Natural killer cell (primary cell): ENCODE measurements around the gene CASKIN2. TPM values are rescaled to one million over a fixed set of nuclear protein-coding genes. Genes with fewer than 3 reads are reported as not detected.

Experiments used
- ATAC-seq, 3 donors: fragments of 150-1000 bp in 2 of 3; fragments of 200-7000 bp in 1 of 3; cut with Tn5 transposase; 1 replicate in 1 of 3; 2 replicates in 2 of 3; pipeline ENCODE4 v1.10.0; 2021; ENCODE audit warnings: mild to moderate bottlenecking in 2 of 3, moderate library complexity in 2 of 3
- DNase-seq, 2 donors: peaks; one replicate each; pipeline versions ENCODE4 v3.0.0 to v3.0.0-alpha.2; 2013 to 2021; ENCODE audit warnings: mixed read lengths in 1 of 2
- H3K27ac ChIP-seq: one replicate; pipeline ENCODE4 v1.5.1; 2013; ENCODE audit warnings: mild to moderate bottlenecking, low read length
- H3K27me3 ChIP-seq: one replicate; pipeline ENCODE4 v1.6.1; 2013; ENCODE audit warnings: low read length; ENCODE audit not compliant: control insufficient read depth, insufficient read depth
- H3K36me3 ChIP-seq: one replicate; pipeline ENCODE4 v1.6.1; 2013; ENCODE audit warnings: low read length; ENCODE audit not compliant: control insufficient read depth, insufficient read depth
- H3K4me1 ChIP-seq: one replicate; pipeline ENCODE4 v1.6.1; 2013; ENCODE audit warnings: low read length; ENCODE audit not compliant: control insufficient read depth, insufficient read depth
- H3K4me3 ChIP-seq: one replicate; pipeline ENCODE4 v1.5.1; 2013; ENCODE audit warnings: low read length
- H3K9me3 ChIP-seq: one replicate; pipeline ENCODE4 v1.6.1; 2013; ENCODE audit warnings: low read length; ENCODE audit not compliant: control insufficient read depth, insufficient read depth
- H3K27ac Mint-ChIP-seq, 2 donors: one replicate each; pipeline ENCODE4 v1.8.0; 2022; ENCODE audit warnings: mild to moderate bottlenecking in 2 of 2, mixed read lengths in 2 of 2, moderate library complexity in 1 of 2
- H3K27me3 Mint-ChIP-seq, 2 donors: one replicate each; pipeline ENCODE4 v1.8.0; 2022; ENCODE audit warnings: low read depth in 2 of 2, mixed read lengths in 2 of 2
- H3K36me3 Mint-ChIP-seq: one replicate; pipeline ENCODE4 v1.8.0; 2022; ENCODE audit warnings: mixed read lengths
- H3K4me1 Mint-ChIP-seq, 2 donors: one replicate each; pipeline ENCODE4 v1.8.0; 2022; ENCODE audit warnings: mixed read lengths in 2 of 2
- H3K4me3 Mint-ChIP-seq: one replicate; pipeline ENCODE4 v1.8.0; 2022; ENCODE audit warnings: mild to moderate bottlenecking, moderate library complexity, mixed read lengths
- H3K9me3 Mint-ChIP-seq, 2 donors: one replicate each; pipeline ENCODE4 v1.8.0; 2022; ENCODE audit warnings: mixed read lengths in 2 of 2
- whole genome bisulfite sequencing: methylation state at CpG from one replicate; pipeline ENCODE4 v1.1.7; 2013; ENCODE audit warnings: missing lambda C conversion rate; ENCODE audit not compliant: insufficient coverage; 5-methylcytosine and 5-hydroxymethylcytosine counted together
- intact Hi-C: fragments of 100-400 bp; cut with micrococcal nuclease; formaldehyde crosslinking; loops from one replicate; pipeline ENCODE4 v1.14.2; 2022
- total RNA-seq, 4 donors: library from RNA; stranded (reverse); fragments of 120-200 nt in 1 of 4; gene quantifications; one replicate each; pipeline versions ENCODE4 v1.2.3 to v1.2.4, GENCODE V29; 2013 to 2022
- TF ChIP-seq, protein P1 (sequence below): fragments of 200-600 bp; IDR thresholded peaks from one replicate; pipeline ENCODE4 v1.8.0; 2022; ENCODE audit warnings: antibody characterized with exemption

The CASKIN2 gene
- total RNA-seq, 3 donors from 2014 or later (not counting 1 experiment from before 2014, with no cell fraction given), result 0.49 to 1.8 (median 1.7) TPM

DNA sequence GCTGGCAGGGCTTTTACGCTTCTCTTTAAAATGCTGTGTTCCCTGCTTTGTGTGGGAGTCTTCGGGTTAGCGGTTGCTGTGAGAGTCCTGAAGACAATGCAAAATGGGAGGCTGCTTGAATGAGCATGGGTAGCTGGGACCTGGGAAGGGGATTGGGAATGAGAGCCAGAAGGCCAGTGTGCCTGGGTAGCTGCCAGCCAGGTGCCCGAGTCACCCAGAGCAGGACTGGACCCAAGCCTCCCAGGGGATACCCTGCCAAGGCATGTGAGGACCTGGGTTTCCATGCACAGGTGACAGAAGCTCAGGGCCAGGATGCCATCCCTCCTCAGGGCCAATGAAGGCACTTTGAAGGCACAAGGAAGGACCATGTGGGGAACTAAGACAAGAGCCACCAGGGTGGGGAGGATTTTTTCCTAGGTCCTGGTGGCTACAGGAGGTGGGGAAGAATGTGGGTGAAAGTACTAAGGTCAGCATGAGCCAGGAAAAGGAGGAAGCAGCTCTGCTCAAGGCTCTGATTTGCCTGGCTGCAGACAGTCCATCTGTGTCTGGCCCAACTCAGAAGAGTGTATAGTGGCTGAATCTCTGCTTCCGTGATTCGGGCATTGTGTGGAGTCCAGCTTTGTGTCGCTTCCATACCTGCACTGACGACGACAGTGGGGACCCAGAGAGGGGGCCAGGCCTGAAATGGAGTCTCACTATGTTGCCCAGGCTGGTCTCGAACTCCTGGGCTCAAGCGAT lies 38.4 kb downstream of the CASKIN2 start:
- no peak for DNase-seq
- H3K4me3 Mint-ChIP-seq, result no peak overlapping the region
- 85% methylated on average over 11 of the region's 11 CpGs for WGBS
- H3K9me3 Mint-ChIP-seq, result no peaks in the 10 kb centered on the region
- H3K27ac Mint-ChIP-seq, result peak overlapping the region in 1 of 2 donors; percentile 19
- TF ChIP-seq, protein P1, sequence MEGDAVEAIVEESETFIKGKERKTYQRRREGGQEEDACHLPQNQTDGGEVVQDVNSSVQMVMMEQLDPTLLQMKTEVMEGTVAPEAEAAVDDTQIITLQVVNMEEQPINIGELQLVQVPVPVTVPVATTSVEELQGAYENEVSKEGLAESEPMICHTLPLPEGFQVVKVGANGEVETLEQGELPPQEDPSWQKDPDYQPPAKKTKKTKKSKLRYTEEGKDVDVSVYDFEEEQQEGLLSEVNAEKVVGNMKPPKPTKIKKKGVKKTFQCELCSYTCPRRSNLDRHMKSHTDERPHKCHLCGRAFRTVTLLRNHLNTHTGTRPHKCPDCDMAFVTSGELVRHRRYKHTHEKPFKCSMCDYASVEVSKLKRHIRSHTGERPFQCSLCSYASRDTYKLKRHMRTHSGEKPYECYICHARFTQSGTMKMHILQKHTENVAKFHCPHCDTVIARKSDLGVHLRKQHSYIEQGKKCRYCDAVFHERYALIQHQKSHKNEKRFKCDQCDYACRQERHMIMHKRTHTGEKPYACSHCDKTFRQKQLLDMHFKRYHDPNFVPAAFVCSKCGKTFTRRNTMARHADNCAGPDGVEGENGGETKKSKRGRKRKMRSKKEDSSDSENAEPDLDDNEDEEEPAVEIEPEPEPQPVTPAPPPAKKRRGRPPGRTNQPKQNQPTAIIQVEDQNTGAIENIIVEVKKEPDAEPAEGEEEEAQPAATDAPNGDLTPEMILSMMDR, result no peak
- H3K4me3 ChIP-seq, result no peak overlapping the region
- H3K27ac ChIP-seq, result no peak overlapping the region
- no peaks in the 10 kb centered on the region for H3K4me1 ChIP-seq
- peaks cover 5 to 10% of the 10 kb centered on the region in 2 donors for H3K4me1 Mint-ChIP-seq
- ATAC-seq, result no peak
- no peaks in the 10 kb centered on the region for H3K36me3 Mint-ChIP-seq
- peaks cover 19% of the 10 kb centered on the region for H3K36me3 ChIP-seq
- intact Hi-C loops, result no loop called here
- H3K9me3 ChIP-seq, result no peaks in the 10 kb centered on the region
- no peaks in the 10 kb centered on the region for H3K27me3 ChIP-seq
- no peaks in the 10 kb centered on the region for H3K27me3 Mint-ChIP-seq

DNA sequence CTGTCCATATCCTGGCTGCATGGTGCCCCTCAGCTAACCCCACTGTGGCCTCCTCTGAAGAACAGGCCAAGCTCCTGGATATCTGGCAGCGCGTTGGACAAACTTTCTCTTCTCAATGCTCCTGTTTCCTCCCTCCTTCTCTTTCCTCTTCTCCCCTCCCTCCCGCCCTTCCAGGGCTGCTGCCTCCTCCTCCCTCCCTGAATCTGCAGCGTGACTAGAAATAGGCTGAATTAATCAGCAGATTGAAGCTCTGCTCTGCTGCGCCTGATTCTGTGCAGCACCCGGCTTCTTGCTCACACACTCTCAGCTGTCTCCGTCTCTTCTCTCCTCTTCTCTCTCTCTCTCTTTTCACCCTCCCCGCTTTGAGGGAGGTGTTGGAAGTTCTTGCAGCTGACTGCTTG lies 39.1 kb downstream of the CASKIN2 start:
- Mint-ChIP-seq H3K27ac (peak overlapping the region in 1 of 2 donors; percentile 19), H3K4me3 (no peak overlapping the region), H3K36me3 (no peaks in the 10 kb centered on the region), H3K9me3 (no peaks in the 10 kb centered on the region), H3K27me3 (no peaks in the 10 kb centered on the region), H3K4me1 (peaks cover 5 to 13% of the 10 kb centered on the region in 2 donors)
- intact Hi-C loops, result no loop called here
- no peaks in the 10 kb centered on the region for H3K4me1 ChIP-seq
- peaks cover 23% of the 10 kb centered on the region for H3K36me3 ChIP-seq
- 87% methylated on average over 6 of the region's 8 CpGs for WGBS
- no peak overlapping the region for H3K4me3 ChIP-seq
- TF ChIP-seq, protein P1, result no peak
- H3K9me3 ChIP-seq, result no peaks in the 10 kb centered on the region
- no peak overlapping the region for H3K27ac ChIP-seq
- no peaks in the 10 kb centered on the region for H3K27me3 ChIP-seq
- ATAC-seq, result no peak
- DNase-seq, result no peak

DNA sequence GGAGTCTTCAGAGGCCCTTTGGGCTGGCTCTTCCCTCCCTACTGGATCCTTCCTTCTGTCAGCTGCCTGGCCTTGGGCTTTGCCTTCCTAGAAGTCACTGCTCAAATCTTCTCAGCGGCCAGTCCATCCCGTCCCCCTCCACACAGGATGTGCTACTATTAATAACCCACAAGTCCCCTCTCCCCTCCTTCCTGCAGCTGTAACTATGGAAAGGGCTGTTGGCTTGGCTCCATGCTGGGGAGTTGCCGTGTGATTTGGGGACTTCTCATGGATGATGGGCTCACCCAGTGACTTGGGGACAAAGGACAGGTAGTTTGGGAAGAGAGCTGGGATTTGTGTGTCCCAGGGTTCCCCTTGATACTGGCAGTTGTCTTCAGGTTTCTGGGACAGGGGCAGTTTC lies 39.5 kb downstream of the CASKIN2 start:
- no peak overlapping the region for H3K27ac Mint-ChIP-seq
- H3K27me3 Mint-ChIP-seq, result no peaks in the 10 kb centered on the region
- no peak overlapping the region for H3K27ac ChIP-seq
- intact Hi-C loops, result no loop called here
- H3K9me3 ChIP-seq, result no peaks in the 10 kb centered on the region
- no peak overlapping the region for H3K4me3 Mint-ChIP-seq
- ATAC-seq, result no peak
- TF ChIP-seq, protein P1, result no peak
- no peaks in the 10 kb centered on the region for H3K36me3 Mint-ChIP-seq
- H3K9me3 Mint-ChIP-seq, result no peaks in the 10 kb centered on the region
- peaks cover 23% of the 10 kb centered on the region for H3K36me3 ChIP-seq
- DNase-seq, result no peak
- peaks cover 5 to 10% of the 10 kb centered on the region in 2 donors for H3K4me1 Mint-ChIP-seq
- H3K27me3 ChIP-seq, result no peaks in the 10 kb centered on the region
- no peak overlapping the region for H3K4me3 ChIP-seq
- WGBS, result 72% methylated on average over 3 of the region's 3 CpGs
- H3K4me1 ChIP-seq, result no peaks in the 10 kb centered on the region
